K562 (cell line): ENCODE data around the gene CLCNKA. TPM values are rescaled to one million over a fixed set of nuclear protein-coding genes. Genes with fewer than 3 reads are reported as not detected.
A peak's percentile ranks its signal among the peaks of the same experiment; 100 is the strongest.

Source experiments
- ARHGAP35 ChIP-seq: fragments of 450-650 bp; IDR thresholded peaks from 2 replicates; pipeline ENCODE4 v1.6.1; 2018; ENCODE audit not compliant: partially characterized antibody
- CTCFL ChIP-seq: IDR thresholded peaks from 2 replicates; pipeline ENCODE4 v1.6.1; 2011; ENCODE audit warnings: borderline replicate concordance, low read depth, mild to moderate bottlenecking, moderate library complexity, low read length; ENCODE audit not compliant: insufficient read depth, poor library complexity, severe bottlenecking
- GATAD2A ChIP-seq: fragments of 450-650 bp; IDR thresholded peaks from 2 replicates; pipeline ENCODE4 v1.6.1; 2017
- HDAC1 ChIP-seq, 2 experiments: fragments of 450-650 bp; IDR thresholded peaks; 2 replicates each; pipeline ENCODE4 v1.6.1; 2016 to 2017; ENCODE audit warnings: inconsistent platforms in 1 of 2, mild to moderate bottlenecking in 1 of 2, moderate library complexity in 1 of 2
- HDAC3 ChIP-seq: fragments of 450-650 bp; IDR thresholded peaks from 2 replicates; pipeline ENCODE4 v1.6.1; 2018; ENCODE audit warnings: borderline replicate concordance, mild to moderate bottlenecking, moderate library complexity; ENCODE audit not compliant: partially characterized antibody
- HDGF ChIP-seq: fragments of 450-650 bp; IDR thresholded peaks from 2 replicates; pipeline ENCODE4 v1.6.1; 2016
- HSF4 ChIP-seq: fragments of 250-450 bp; sonication (Bioruptor Pico); IDR thresholded peaks from 2 replicates; pipeline ENCODE4 v2.1.2; 2022; ENCODE audit warnings: mild to moderate bottlenecking, moderate library complexity, borderline replicate concordance
- ID3 ChIP-seq, 2 experiments: fragments of 250-450 bp in 1 of 2; fragments of 450-650 bp in 1 of 2; sonication (Bioruptor Pico) in 1 of 2; IDR thresholded peaks; 2 replicates each; pipeline versions ENCODE4 v1.6.1 to v1.8.0; 2016 to 2021; ENCODE audit warnings: mild to moderate bottlenecking in 2 of 2, moderate library complexity in 2 of 2, missing compliant biosample characterization in 1 of 2, missing genetic modification characterization in 1 of 2
- LARP7 ChIP-seq: fragments of 450-650 bp; IDR thresholded peaks from 2 replicates; pipeline ENCODE4 v1.6.1; 2016
- NFIX ChIP-seq: fragments of 250-450 bp; sonication (Bioruptor Pico); IDR thresholded peaks from 2 replicates; pipeline ENCODE4 v1.4.0; 2020; ENCODE audit warnings: low read depth, mild to moderate bottlenecking, moderate library complexity
- PCBP1 ChIP-seq: fragments of 200-400 bp; formaldehyde crosslinking; IDR thresholded peaks from 2 replicates; pipeline ENCODE4 v1.6.1; 2018; ENCODE audit warnings: mild to moderate bottlenecking, low read depth, low read length; ENCODE audit not compliant: poor library complexity, severe bottlenecking
- POLR2B ChIP-seq: fragments of 450-650 bp; IDR thresholded peaks from 2 replicates; pipeline ENCODE4 v1.6.1; 2018; ENCODE audit warnings: low read depth; ENCODE audit not compliant: partially characterized antibody
- RBM14 ChIP-seq: fragments of 200-400 bp; formaldehyde crosslinking; IDR thresholded peaks from 2 replicates; pipeline ENCODE4 v1.6.1; 2018; ENCODE audit warnings: low read depth, mild to moderate bottlenecking, low read length, moderate library complexity, borderline replicate concordance; ENCODE audit not compliant: insufficient read depth
- TCF3 ChIP-seq: sonication (generic); formaldehyde crosslinking; IDR thresholded peaks from 2 replicates; pipeline ENCODE4 v1.4.0; 2020; ENCODE audit warnings: mild to moderate bottlenecking, missing genetic modification reagents
- USF1 ChIP-seq: sonication (generic); formaldehyde crosslinking; IDR thresholded peaks from 2 replicates; pipeline ENCODE4 v1.9.0; 2022; ENCODE audit warnings: mild to moderate bottlenecking, missing genetic modification reagents
- ZBTB11 ChIP-seq, 3 experiments: fragments of 200-800 bp in 1 of 3; fragments of 250-450 bp in 1 of 3; fragments of 450-650 bp in 1 of 3; sonication (Bioruptor Pico) in 1 of 3; sonication (Bioruptor generic) in 1 of 3; formaldehyde crosslinking in 1 of 3; IDR thresholded peaks; 2 replicates each; pipeline versions ENCODE4 v1.6.1 to v1.8.0; 2016 to 2022; ENCODE audit warnings: mild to moderate bottlenecking in 2 of 3, missing genetic modification characterization in 2 of 3, missing compliant biosample characterization in 1 of 3, moderate library complexity in 1 of 3
- ZNF212 ChIP-seq: fragments of 450-650 bp; formaldehyde crosslinking; IDR thresholded peaks from 2 replicates; pipeline ENCODE4 v1.4.0; 2020; ENCODE audit warnings: mild to moderate bottlenecking
- ZNF507 ChIP-seq: conservative IDR thresholded peaks from 2 replicates; pipeline ENCODE4 v1.6.1; 2017; ENCODE audit warnings: missing genetic modification characterization, missing compliant biosample characterization
- ZZZ3 ChIP-seq: fragments of 450-650 bp; IDR thresholded peaks from 2 replicates; pipeline ENCODE4 v1.6.1; 2016; ENCODE audit warnings: antibody characterized with exemption, mild to moderate bottlenecking, moderate library complexity
- polyA plus RNA-seq, 8 experiments: library from polyadenylated mRNA; depleted of rRNA in 4 of 8; stranded (reverse) in 5 of 8; unstranded in 3 of 8; fragments of >200 nt; fragmentation: Nextera tagmentation in 2 of 8; fragmentation: Illumina TruSeq in 1 of 8; extraction: Ambion mirVana in 2 of 8; extraction: Trizol in 1 of 8; gene quantifications; 2 replicates each; pipeline versions ENCODE4 v1.2.1 to v1.2.3, GENCODE V29; 2011 to 2014; ENCODE audit warnings: inconsistent platforms in 1 of 8, missing spikeins in 1 of 8
- total RNA-seq, 7 experiments: library from RNA; depleted of rRNA in 6 of 7; stranded (reverse); fragments of >200 nt in 6 of 7; fragmentation: Illumina TruSeq in 2 of 7; extraction: Trizol in 2 of 7; gene quantifications; 2 replicates each; pipeline versions ENCODE4 v1.2.1 to v1.2.3, GENCODE V29; 2011 to 2021; ENCODE audit warnings: low replicate concordance in 1 of 7

Gene CLCNKA
- total and polyA plus RNA-seq, 9 of the 15 experiments (the other 6 are each of a cell fraction or from before 2014, with no cell fraction given), result 0.03 to 0.37 (median 0.10) TPM; not detected in 3

GRCh38 chr1:16017461-16018303 is 4.2 kb upstream of the CLCNKA start, which contains the start of gene HSPB7 (continued):
- TF ChIP-seq HDAC1 (IDR thresholded peaks at IDR 0.05) (peak in 1 of 2 experiments; percentile 39; a peak in 1 of 4 replicates), ZNF507 (tag) (no peak), ARHGAP35 (no peak), HDAC3 (no peak), HSF4 (no peak), RBM14 (no peak), CTCFL (peak; percentile 14), HDGF (peak; percentile 35; the same call in 1 of the 2 replicates), ID3 (CRISPR knock-in tag; IDR thresholded peaks at IDR 0.05) (no peak), ID3 (tag; IDR thresholded peaks at IDR 0.05) (0 out of 2 replicates have a peak, but pooled peaks have one; percentile 19), USF1 (0 out of 2 replicates have a peak, but pooled peaks have one; percentile 21), ZZZ3 (no peak), NFIX (CRISPR knock-in tag) (no peak), ZNF212 (no peak), LARP7 (no peak), PCBP1 (peak; percentile 72), POLR2B (no peak), TCF3 (no peak; the same call in 1 of the 2 replicates), GATAD2A (no peak), ZBTB11 (CRISPR knock-in tag; IDR thresholded peaks at IDR 0.05) (peak in 1 of 3 experiments; percentile 76; a peak in 2 of 6 replicates)
